GM21447 (cell line): ENCODE data around the gene PCED1A.
A peak's percentile ranks its signal among the peaks of the same experiment; 100 is the strongest.

ENCODE experiments used
- ATAC-seq: cut with Tn5 transposase; IDR thresholded peaks from one replicate; pipeline ENCODE4 v1.9.1; 2021; ENCODE audit not compliant: unreplicated experiment

PCED1A gene, protein sequence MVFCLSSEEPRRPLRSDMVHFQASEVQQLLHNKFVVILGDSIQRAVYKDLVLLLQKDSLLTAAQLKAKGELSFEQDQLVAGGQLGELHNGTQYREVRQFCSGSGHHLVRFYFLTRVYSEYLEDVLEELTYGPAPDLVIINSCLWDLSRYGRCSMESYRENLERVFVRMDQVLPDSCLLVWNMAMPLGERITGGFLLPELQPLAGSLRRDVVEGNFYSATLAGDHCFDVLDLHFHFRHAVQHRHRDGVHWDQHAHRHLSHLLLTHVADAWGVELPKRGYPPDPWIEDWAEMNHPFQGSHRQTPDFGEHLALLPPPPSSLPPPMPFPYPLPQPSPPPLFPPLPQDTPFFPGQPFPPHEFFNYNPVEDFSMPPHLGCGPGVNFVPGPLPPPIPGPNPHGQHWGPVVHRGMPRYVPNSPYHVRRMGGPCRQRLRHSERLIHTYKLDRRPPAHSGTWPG

GRCh38 chr20:2840138-2840966 lies at the start of gene PCED1A, which contains the start of gene VPS16:
Gene PCED1A (minus strand): TSS chr20:2840655. CDS start chr20:2839912, 743 bp downstream.
Gene VPS16 (plus strand): TSS chr20:2840745. CDS start chr20:2840775, 30 bp downstream.
- peak; percentile 93 for ATAC-seq

- ATAC-seq: no peak
Observed at GRCh38 chr20:2889797-2890196, 49.3 kb upstream of the PCED1A start.

DNA sequence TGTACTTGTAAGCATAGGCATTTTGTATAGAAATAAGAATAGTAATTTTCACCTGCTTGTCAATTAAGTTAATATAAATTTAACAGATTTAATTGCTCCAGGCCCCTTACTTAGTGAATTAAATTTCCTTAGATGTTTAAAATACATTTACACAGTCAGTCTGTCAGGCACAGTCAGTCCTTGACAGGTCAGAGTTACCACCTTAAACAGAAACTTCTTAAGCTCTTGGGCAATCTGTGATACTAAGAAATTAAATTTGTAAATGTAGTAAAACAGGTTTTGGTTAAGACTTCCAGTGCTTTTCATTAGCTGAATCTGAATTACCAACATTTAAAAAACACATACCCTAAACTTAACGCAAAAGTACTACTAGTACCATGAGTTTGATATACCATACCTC lies 48.8 kb upstream of the PCED1A start:
- ATAC-seq: no peak

DNA sequence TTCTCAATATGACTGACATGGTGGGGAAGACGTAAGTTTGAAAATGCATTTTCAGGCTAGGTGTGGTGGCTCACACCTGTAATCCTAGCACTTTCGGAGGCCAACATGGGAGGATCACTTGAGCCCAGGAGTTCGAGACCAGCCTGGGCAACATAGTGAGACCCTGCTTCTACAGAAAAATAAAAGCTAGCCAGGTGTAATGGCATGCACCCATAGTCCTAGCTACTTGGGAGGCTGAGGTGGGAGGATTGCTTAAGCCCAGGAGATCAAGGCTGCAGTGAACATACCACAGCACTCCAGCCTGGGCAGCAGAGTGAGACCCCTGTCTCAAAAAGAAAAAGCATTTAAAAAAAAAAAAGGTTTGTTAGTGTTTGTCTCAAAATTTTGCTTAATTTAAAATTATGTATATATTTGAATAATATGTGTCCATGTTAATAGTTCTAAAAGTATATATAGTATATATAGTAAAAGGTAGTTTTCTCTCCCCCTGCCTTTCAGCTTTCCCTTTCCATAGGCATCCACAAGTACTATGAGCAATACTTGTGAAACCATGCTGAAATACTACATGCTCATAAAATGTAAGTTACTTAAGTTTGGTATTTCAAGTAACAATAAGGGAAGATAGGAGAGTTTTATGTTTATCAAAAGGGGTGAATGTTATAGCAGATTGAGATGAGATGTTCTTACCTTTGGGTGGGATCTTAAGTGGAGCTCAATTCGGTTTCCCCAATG lies 47.9 kb upstream of the PCED1A start:
- ATAC-seq: no peak

- ATAC-seq: no peak
Observed at GRCh38 chr20:2887715-2888114, 47.3 kb upstream of the PCED1A start.

DNA sequence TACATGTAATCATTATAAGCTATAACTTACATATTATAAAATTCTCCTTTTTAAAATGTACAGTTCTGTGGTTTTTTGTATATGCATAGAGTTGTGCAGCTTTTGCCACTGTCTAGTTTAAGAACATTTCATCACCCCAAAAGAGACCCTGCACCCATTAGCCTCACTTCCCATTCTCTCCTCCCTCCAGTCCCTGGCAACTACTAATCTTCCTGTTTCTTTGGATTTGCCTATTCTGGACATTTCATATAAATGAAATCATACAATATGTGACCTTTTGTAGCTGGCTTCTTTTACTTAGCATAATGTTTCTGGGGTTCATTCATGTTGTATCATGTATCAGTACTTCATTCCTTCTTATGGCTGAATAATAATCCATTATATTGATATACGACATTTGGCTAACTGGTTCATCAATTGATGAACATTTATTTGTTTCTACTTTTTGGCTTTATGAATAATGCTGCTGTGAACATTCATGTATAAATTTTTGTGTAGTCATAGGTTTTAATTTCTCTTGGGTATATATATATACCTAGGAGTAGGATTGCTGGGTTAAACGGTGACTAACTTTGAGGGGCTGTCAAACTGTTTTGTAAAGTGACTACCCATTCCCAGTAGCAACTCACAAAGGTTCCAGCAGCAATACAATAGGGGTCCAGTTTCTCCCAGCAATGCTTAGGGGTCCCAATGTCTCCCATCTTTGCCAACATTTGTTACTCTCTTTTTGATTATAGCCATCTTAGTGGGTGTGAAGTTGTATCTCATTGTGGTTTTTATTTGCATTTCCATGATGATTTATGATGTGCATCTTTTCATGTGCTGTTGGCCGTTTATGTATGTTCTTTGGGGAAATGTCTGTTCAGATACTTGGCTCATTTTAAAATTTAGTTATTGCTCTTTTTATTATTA lies 43.5 kb upstream of the PCED1A start:
- no peak for ATAC-seq

DNA sequence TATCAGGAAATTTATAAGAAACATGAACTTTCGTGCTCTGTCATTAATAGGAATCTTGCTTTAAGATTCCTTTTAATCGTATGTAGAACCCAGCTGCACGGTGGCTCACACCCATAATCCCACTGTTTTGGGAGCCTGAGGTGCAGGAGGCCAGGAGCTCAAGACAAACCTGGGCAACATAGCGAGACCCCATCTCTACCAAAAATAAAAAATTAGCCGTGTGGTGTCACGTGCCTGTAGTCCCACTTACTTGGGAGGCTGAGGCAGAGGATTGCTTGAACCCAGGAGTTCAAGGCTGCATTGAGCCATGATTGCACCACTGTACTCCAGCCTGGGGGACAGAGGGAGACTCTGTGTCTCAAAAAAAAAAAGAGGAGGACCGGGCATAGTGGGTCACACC lies 40.2 kb upstream of the PCED1A start:
- ATAC-seq: no peak

DNA sequence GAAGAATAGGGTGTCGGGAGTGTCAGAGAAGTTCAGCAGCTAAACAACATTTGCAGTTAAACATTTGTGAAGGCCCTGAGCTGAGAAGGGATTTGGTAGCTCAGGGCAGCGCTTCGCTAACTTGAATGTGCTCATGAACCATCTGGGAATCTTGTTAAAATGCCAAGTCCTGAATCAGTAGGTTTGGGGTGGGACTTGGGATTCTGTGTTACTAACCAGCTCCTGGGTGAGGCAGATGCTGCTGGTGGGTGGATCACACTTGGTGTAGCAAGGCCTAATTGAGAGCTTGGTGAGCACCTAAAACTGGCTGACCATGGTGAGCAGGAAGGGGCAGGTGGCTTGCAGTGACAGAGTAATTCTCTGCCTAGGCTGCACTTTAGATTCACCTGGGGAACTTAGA lies 38.7 kb upstream of the PCED1A start:
- ATAC-seq: no peak

DNA sequence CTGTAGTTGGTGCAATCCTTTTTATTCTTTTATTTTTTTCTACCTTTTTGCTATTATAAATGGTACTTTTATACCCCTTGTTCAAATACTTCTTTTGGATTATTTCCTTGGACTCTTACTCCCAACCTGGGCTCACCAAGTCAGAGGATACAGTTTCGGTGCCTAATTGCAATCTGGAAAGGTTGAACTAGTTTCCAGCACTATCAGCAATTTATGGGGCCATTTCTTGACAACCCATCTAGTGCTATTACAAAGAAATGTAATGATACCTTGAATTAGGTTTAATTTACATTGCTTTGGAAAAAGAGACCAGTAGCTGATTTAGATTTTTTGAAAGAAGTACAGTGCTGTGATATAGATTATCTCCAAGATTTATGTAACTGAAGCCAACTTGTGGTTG lies 38.1 kb upstream of the PCED1A start:
- ATAC-seq: no peak

DNA sequence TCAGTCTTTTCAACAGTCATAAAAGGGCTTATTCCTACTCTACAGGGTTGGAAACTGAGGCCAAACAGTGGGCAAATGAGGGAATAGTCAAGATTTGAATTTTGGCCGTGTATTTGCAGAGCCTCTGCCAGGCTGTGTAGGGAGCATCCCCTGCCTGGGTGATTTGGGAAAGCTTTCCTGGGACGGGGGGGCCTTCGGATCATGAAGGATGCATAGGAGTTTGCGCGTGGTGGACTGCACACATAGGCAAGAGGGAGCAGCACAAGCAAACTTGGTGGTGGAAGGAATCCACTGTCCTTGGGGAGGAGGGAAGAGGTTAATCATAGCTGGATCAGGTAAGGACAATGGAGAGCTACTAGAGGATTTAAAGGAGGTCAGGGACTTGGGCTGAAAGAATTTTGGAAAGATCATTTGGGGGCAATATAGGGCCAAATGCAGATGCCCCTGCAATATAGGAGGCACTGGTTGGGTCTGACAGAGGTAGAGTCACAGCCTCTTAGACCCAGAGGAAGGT lies 35.3 kb upstream of the PCED1A start:
- no peak for ATAC-seq

GRCh38 chr20:2874456-2874855 lies 34.0 kb upstream of the PCED1A start:
- no peak for ATAC-seq

DNA sequence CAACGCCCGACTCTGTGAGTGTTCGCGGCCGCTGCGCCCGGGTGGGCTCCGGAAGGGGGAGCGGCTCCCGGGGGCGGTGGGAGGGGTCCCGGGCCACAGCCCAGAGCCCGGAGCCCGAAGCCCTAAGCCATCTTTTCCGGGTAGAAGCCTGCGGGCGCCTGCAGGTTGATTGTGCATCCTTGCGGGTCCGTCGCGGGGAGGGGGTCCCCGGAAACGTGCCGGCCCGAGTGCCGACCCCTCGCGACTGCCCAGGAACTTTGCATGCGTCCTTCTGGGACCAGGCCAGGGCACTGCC lies 33.2 kb upstream of the PCED1A start:
- ATAC-seq: peak; percentile 31

DNA sequence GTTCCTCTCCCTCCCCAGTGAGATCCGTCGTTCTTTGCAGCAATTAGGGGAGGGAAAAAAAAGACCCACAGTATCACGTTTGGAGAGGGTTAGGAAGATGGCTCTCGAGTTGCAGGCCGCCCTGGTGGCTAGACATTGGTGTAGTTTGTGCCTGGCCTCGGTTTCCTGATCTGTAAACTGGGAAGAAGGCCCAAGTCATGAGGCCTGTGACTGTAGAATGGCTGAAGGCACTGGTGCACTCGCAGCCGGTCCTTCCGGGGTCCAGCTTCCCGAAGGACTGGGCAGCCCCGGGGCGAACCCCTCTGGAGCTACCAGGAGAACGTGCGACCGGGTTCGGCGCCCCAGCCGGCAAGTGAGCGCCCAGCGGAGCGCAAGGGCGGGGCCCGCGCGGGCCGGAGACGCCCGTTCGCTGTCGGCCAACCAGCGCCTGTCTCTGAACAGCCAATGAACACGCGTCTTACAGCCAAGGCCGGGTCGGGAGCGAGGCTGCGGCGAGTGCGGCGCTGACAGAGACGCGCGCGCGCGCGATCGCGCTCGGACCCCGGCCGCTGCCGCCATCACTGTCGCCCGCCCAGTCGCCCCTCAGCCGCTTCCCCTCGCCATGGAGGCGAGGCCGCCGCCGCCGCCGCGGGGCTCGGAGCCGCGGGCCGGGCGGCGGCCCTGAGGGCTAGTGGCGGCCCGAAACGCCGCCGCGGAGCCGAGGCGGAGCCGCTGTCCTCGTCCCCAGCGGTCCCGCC lies 32.7 kb upstream of the PCED1A start, which contains the start of gene PTPRA:
TSS of gene PTPRA (plus strand) at position 472 of the 737 bp plus-strand sequence. CDS start 90,797 bp downstream, outside the sequence.
- peak; percentile 87 for ATAC-seq

DNA sequence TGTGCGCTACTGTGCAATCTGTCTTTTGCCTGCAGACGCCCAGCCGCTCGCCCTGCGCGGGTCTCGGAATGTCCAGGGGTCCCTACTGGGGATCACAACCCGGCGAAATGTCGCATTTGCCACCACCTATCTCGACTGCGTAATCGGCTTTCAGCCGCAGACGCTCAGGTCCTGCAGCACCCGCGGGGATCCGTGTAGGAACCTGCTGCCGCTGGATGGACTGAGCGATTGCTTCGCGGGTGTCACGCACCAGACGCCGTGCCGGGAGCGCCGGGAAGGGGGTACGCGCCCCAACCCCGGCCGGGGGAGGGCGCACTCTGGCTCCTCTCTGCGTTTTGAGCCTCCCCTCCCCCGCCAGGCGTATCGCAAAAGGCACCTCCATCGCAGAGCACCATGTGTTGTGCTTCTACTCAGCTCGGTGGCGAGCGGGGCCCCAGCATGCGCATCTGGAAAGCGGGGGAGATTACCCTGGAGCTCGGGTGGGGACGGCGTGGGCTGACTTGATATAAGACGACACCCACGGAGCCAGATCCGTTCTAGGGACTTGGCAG lies 32.1 kb upstream of the PCED1A start:
- ATAC-seq: peak; percentile 31

DNA sequence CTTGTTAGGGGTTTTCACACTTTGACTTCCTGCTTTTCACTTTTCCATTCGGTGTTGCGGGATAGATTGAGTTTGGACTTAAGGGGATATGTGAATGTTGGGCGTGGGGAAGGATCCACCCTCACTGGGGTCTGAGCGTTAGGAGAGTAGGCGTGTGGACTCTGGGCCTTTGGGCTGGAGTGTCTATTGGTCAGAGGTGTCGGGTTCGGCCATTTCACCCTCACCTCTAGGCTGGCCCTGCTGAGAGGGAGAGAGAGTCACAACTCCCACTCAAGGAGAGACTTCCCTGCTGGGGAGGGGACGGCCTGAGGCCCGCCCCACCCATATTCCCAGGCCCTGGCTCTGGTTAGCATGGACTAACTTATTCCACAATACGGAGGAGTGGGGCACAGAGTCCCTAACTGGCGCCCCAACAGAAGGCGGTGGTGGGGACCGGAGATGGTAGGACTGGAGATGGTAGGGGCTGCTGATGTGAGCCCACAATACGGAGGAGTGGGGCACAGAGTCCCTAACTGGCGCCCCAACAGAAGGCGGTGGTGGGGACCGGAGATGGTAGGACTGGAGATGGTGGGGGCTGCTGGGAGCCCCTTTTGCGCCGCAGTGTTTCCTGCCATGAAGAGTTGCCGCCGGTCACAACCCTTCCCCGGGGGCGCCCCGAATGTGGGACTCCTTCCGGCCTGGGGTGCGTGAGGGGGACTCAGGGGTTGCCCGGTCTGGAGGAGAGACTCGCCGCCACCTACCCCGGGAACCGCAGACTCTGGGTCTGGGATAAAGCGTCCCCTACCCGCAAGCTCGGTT lies 31.4 kb upstream of the PCED1A start:
- peak; percentile 6 for ATAC-seq

GRCh38 chr20:2871111-2871465 lies 30.6 kb upstream of the PCED1A start:
- ATAC-seq: no peak

DNA sequence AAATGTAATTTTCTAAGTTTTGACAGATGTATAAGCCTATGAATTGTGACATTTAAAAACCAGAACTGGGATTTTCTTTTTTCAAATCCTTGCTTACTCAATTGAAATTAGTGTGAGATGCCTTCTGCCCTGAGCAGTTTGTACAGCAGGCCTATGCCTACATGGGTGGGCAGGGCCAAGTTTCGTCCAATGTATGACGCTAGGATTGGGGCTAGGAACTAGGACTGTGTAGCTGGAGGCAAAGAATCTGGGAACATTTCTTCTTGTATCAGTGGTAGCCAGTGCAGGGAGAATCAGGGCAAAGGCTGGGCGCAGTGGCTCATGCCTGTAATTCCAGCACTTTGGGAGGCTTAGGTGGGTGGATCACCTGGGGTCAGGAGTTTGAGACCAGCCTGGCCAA lies 28.9 kb upstream of the PCED1A start:
- no peak for ATAC-seq

GRCh38 chr20:2867081-2867864 lies 26.8 kb upstream of the PCED1A start:
- ATAC-seq: no peak
